Lower lobe of right lung (tissue), 2 donors: ENCODE measurements around the gene KCNJ11. TPM values are rescaled to one million over a fixed set of nuclear protein-coding genes. Genes with fewer than 3 reads are reported as not detected.

Experiments
- ATAC-seq, 2 donors: fragments of 200-7000 bp; cut with Tn5 transposase; one replicate each; pipeline ENCODE4 v1.9.1; 2020 to 2022; ENCODE audit warnings: mild to moderate bottlenecking in 2 of 2, moderate library complexity in 2 of 2
- DNase-seq: peaks from one replicate; pipeline ENCODE4 v3.0.0-alpha.2; 2020
- H3K27ac ChIP-seq: fragments of 200-600 bp; one replicate; pipeline ENCODE4 v1.8.0; 2022
- H3K27me3 ChIP-seq: fragments of 200-600 bp; one replicate; pipeline ENCODE4 v1.8.0; 2022; ENCODE audit warnings: low read depth
- H3K36me3 ChIP-seq: fragments of 200-600 bp; one replicate; pipeline ENCODE4 v1.8.0; 2022; ENCODE audit warnings: mild to moderate bottlenecking
- H3K4me1 ChIP-seq: fragments of 200-600 bp; one replicate; pipeline ENCODE4 v1.8.0; 2022
- H3K4me3 ChIP-seq: fragments of 200-600 bp; one replicate; pipeline ENCODE4 v1.8.0; 2022; ENCODE audit warnings: mild to moderate bottlenecking
- H3K9me3 ChIP-seq: fragments of 200-600 bp; one replicate; pipeline ENCODE4 v1.8.0; 2022
- CTCF ChIP-seq: fragments of 200-600 bp; IDR thresholded peaks from one replicate; pipeline ENCODE4 v1.8.0; 2022; ENCODE audit warnings: antibody characterized with exemption, mild to moderate bottlenecking
- intact Hi-C: fragments of 100-400 bp; cut with DNase I; formaldehyde crosslinking; loops from one replicate; pipeline ENCODE4 v1.11.0; 2022
- total RNA-seq: library from RNA; stranded (reverse); fragmentation: NEBNext Ultra II Directional; extraction: Animal tissue kit (Norgen Biotek cat#: 25700); gene quantifications from one replicate; pipeline ENCODE4 v1.2.1, GENCODE V29; 2021
- donor health status: DM: no; HTN: yes; CAD: no; lungs with severe emphysema.

Gene KCNJ11
- total RNA-seq, 1 donor from 2014 or later, result 4.3 TPM

- H3K4me3 ChIP-seq, result no peak overlapping the region
Observed at GRCh38 chr11:17385492-17385891, 3.0 kb downstream of the KCNJ11 start.

DNA sequence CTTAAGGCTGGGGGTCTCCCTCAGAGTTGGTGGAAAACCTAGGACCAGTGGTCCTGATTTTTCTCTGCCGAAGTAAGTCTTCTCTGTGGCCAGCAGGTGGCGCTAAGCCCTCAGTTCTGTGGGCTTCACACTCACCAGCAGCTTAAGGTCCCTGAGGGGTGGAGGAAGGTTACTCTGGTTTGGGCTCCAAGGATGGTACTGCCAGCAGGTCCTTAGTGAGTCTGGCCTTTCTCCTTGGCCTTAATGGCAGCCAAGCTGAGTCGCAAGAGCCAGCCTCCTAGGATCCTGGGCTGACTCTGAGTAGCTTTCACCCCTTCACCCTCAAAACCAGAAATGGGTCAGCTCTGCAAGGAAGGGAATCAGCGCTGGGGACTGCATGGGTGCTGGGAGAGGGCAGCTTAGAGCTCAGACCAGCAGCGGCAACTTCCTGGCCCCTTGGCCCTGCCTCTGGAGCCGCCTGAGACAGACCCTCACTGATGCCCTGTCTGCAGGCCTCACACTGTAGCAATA lies 4.4 kb downstream of the KCNJ11 start:
- no peaks in the 10 kb centered on the region for H3K9me3 ChIP-seq
- peak; percentile 82 for DNase-seq
- H3K4me1 ChIP-seq, result peaks cover 11% of the 10 kb centered on the region
- no peak overlapping the region for H3K27ac ChIP-seq
- peak; percentile 93 for TF ChIP-seq CTCF
- peak; percentile 52 to 66 for ATAC-seq
- no peak overlapping the region for H3K4me3 ChIP-seq
- intact Hi-C loops, result loop anchor here (5.0 kb wide), 1 partner anchor 118 kb away; no protein-coding TSS in a partner anchor
- peaks cover 12% of the 10 kb centered on the region for H3K27me3 ChIP-seq
- no peaks in the 10 kb centered on the region for H3K36me3 ChIP-seq

More at GRCh38 chr11:17385492-17385891, 3.0 kb downstream of the KCNJ11 start:
- H3K36me3 ChIP-seq, result no peaks in the 10 kb centered on the region
- peaks cover 12% of the 10 kb centered on the region for H3K27me3 ChIP-seq
- DNase-seq, result no peak
- peaks cover 11% of the 10 kb centered on the region for H3K4me1 ChIP-seq
- H3K27ac ChIP-seq, result no peak overlapping the region
- no peaks in the 10 kb centered on the region for H3K9me3 ChIP-seq
- no peak for TF ChIP-seq CTCF
- ATAC-seq, result no peak
- intact Hi-C loops, result no loop called here

DNA sequence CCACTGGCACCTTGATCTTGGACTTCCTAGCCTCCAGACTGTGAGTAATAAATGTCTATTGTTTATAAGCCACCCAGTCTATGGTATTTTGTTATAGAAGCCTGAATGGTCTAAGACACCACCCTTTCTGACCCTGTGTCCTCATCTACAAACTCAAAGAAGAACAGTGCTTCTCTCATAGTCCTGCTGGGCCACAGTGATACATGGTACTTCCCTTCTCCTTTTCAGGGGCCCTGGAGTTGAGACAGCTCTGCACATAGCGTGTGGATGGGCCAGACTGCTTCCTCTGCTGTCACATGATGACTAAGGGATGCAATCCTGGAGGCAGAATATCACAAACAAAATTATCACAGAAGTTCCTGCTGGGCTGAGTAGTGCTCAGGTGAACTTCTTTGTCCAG lies 5.0 kb downstream of the KCNJ11 start:
- Histone ChIP-seq H3K27ac (no peak overlapping the region), H3K27me3 (peaks cover 12% of the 10 kb centered on the region), H3K4me3 (no peak overlapping the region), H3K4me1 (peaks cover 8% of the 10 kb centered on the region), H3K9me3 (no peaks in the 10 kb centered on the region), H3K36me3 (no peaks in the 10 kb centered on the region)
- ATAC-seq (peak in 1 of 2 donors; percentile 32), DNase-seq (no peak)
- TF ChIP-seq CTCF, result no peak
- intact Hi-C loops, result loop anchor here (5.0 kb wide), 1 partner anchor 119 kb away; no protein-coding TSS in a partner anchor

DNA sequence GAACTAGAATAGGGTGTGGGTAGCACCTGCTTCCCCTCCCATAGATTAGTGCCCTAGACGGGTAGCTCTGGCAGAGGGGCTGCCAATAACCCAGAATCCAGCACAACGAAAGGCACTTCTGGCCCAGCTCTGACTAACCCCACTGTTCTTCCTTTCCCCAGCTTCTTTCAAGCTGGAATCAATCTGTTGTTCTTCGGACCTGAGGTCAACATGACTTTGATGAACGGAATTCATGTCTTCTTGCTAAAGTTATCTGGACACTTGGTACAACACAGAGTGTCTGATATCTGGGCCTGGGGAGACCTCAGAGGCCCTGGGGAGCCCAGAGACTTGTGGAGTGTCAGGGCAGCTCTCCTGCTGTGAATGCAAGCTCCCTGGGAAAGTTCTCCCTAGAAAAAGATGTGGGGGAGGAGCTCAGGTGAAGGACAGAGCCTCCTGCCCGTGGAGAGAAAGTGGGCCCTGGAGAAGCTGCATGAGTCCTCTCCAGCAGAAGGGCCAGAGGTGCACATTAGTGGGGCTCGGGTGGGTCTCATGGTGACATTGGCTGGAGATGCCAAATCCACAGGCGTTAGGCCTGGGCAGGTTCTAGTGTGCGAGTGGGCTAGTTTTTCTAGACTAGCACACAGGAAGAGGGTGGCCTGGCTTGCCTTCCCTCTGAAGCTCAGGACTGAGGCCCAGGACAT lies 6.3 kb downstream of the KCNJ11 start:
- intact Hi-C loops, result loop anchor here (5.0 kb wide), 1 partner anchor 120 kb away; no protein-coding TSS in a partner anchor
- TF ChIP-seq CTCF, result no peak
- no peaks in the 10 kb centered on the region for H3K9me3 ChIP-seq
- H3K27me3 ChIP-seq, result peaks cover 4% of the 10 kb centered on the region
- no peaks in the 10 kb centered on the region for H3K36me3 ChIP-seq
- H3K27ac ChIP-seq, result no peak overlapping the region
- H3K4me1 ChIP-seq, result peaks cover 6% of the 10 kb centered on the region
- no peak for ATAC-seq
- H3K4me3 ChIP-seq, result no peak overlapping the region
- no peak for DNase-seq

DNA sequence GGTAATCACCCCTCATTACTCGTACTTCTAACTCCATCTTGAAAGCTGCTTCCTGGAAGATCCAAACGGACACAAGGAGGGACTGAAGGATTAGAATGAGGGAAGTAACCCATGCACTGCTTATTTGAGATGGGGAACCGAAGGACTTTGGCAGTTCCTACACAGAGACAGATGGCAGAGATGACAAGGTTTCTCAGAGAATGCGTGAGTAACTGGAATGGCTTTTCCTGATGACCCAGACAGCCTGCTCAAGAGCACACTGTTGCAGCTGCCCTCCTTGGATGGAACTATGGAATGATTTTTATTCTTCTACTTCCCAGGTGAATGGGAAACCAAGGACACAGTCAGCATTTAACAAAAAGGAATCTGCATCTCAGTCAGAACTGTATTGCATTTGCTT lies 7.3 kb downstream of the KCNJ11 start:
- ATAC-seq (no peak), DNase-seq (no peak)
- H3K4me3 ChIP-seq, result no peak overlapping the region
- H3K36me3 ChIP-seq, result no peaks in the 10 kb centered on the region
- no peak for TF ChIP-seq CTCF
- H3K27ac ChIP-seq, result no peak overlapping the region
- intact Hi-C loops, result loop anchor here (5.0 kb wide), 1 partner anchor 121 kb away; no protein-coding TSS in a partner anchor
- peaks cover 4% of the 10 kb centered on the region for H3K27me3 ChIP-seq
- H3K4me1 ChIP-seq, result peaks cover 2% of the 10 kb centered on the region
- H3K9me3 ChIP-seq, result no peaks in the 10 kb centered on the region
